Fibroblast of mammary gland (primary cell): ENCODE data around the gene PSEN2.

ENCODE experiments used
- DNase-seq: peaks from one replicate; pipeline ENCODE4 v3.0.0-alpha.2; 2010; ENCODE audit warnings: low read depth
- H3K4me3 ChIP-seq: 2 replicates; pipeline ENCODE4 v1.5.1; 2011; ENCODE audit warnings: low read depth, mild to moderate bottlenecking, low read length, moderate library complexity; ENCODE audit not compliant: control insufficient read depth
- CTCF ChIP-seq: conservative IDR thresholded peaks from 2 replicates; pipeline ENCODE4 v1.5.1; 2011; ENCODE audit warnings: low read depth, low read length, inconsistent platforms; ENCODE audit not compliant: control insufficient read depth, insufficient read depth

PSEN2 gene

DNA sequence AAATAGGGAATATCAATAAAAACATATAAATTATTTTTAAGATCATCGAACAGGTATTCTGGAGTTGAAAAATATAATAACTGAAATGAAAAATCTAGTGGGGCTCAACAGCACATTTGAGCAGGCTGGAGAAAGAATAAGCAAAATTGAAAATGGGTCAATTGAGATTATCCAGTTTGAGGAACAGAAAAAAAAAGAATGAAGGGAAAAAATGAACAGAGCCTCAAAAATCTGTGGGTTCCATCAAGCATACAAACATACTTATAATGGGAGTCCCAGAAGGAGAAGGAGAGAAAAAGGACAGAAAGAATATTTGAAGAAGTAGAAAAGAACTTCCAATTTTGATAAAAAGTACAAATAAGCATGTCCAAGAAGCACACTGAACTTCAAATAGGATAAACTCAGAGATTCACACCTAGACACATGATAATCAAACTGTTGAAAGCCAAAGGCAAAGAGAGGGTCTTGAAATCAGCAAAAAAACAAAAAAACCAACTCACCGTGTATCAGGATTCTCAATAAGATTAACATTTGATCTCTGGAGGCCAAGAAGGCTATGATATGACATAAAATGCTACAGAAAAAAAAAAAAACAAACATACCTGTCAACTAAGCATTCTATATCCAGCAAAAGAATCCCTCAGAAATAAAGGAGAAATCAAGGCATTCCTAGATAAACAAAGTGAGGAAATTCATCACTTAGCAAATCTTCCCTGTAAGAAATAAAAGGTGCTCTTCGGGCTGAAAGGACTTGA is 64.2 kb downstream of the PSEN2 start:
- TF ChIP-seq CTCF: no peak
- no peak for DNase-seq
- no peak overlapping the region for H3K4me3 ChIP-seq

DNA sequence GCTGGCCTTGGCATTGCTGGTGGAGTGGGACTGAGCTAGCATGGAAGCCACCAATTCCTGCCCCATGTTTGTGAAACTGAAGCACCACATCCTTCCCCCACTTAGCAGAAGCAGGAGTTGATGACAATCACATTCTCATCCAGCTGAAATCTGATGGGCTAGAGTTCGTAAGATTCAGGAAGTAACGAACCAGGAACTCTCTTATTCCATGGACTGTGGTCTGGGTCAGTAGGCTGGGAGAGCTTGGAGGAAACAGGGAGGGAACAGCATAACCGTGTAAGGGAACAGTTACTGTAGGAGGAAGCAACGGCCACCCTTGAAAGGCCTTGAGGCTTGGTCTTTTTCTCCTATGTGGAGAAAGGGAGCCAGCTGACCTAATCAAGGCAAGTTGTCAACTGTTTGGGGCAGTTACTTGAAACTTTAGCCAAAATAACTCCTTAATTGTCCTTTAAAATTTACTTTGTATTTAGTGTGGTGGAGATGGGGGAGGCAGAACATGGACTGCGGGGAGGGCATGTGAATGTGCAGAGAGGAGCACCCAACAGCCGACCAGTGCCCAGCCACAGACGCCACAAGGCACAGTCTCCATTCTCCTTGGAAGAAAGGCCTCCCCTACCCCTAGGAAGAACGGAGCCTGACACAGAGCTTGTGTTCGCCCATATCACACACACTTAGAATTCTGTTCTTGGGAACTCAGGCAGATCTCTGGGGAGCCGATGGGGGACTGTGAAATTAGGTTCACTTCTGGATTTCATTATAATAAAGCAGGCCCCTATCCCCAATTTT is 67.7 kb downstream of the PSEN2 start:
- no peak for DNase-seq
- no peak for TF ChIP-seq CTCF

GRCh38 chr1:226938903-226939437 is 68.6 kb downstream of the PSEN2 start:
- peak overlapping the region; percentile 70 for H3K4me3 ChIP-seq
- no peak for TF ChIP-seq CTCF
- DNase-seq: peak; percentile 66

More for the DNA sequence above, 67.7 kb downstream of the PSEN2 start:
- H3K4me3 ChIP-seq: no peak overlapping the region

DNA sequence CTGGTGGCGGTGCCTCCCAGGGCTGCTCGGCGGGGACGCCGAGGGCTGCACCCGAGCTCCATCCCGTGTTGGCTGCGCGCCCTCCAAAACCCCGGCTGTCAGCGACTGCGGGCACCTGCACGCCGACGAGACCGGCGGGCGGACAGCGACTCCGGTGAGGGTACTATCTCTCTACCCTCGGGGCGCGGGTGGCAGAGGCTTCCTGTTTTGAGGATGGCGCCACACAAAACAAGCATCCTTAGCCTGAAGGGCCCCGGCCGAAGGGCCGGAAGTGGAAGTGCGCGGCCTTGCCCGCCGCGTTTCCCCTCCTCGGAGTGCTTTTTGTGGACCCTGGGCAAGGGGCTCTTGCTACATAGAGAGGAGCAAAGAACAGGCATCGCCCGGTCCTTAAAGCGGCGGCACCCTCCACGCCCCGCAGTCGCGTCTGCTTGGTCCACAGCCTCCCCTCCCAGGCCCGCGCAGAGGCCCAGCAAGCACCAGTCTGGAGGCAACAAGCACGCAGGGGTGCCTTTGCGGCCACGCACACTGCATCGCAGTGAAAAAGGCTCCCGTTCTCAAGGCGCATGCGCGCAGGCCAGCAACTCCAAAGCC is 69.1 kb downstream of the PSEN2 start:
- no peak for DNase-seq
- no peak for TF ChIP-seq CTCF
- H3K4me3 ChIP-seq: peak overlapping the region; percentile 70

GRCh38 chr1:226940029-226940805 is 69.8 kb downstream of the PSEN2 start, which contains the start of gene COQ8A:
Gene COQ8A (plus strand): TSS chr1:226940294. CDS start chr1:226961386, 21,092 bp downstream.
- TF ChIP-seq CTCF: no peak
- DNase-seq: peak; percentile 99
- peak within 1 kb of the TSS; percentile 70 for H3K4me3 ChIP-seq

GRCh38 chr1:226940806-226941067 is 70.3 kb downstream of the PSEN2 start:
- DNase-seq: no peak
- H3K4me3 ChIP-seq: peak overlapping the region; percentile 68
- TF ChIP-seq CTCF: no peak
